ENCODE measurements around the gene DNM3.
"Not testable (repeated sequence)": the region's sequence is repeated elsewhere in the genome, so short reads cannot be mapped to it uniquely, and the experiment has no call there.

DNM3 gene

GRCh38 chr1:172043900-172044299 is 202.6 kb downstream of the DNM3 start:
- no peak for TF ChIP-seq POLR2A (IDR thresholded peaks at IDR 0.05; ENCODE audit: low read length)
- TF ChIP-seq GATA1 (IDR thresholded peaks at IDR 0.05; ENCODE audit: low read depth, low read length) = no peak
- DNase-seq = no peak

GRCh38 chr1:172051898-172052297 is 210.6 kb downstream of the DNM3 start:
- TF ChIP-seq GATA1 (IDR thresholded peaks at IDR 0.05; ENCODE audit: low read depth, low read length) (no peak), POLR2A (IDR thresholded peaks at IDR 0.05; ENCODE audit: low read length) (no peak)
- no peak for DNase-seq

- no peak for DNase-seq
- TF ChIP-seq POLR2A (IDR thresholded peaks at IDR 0.05; ENCODE audit: low read length) (no peak), GATA1 (IDR thresholded peaks at IDR 0.05; ENCODE audit: low read depth, low read length) (no peak)
These were observed 212.9 kb downstream of the DNM3 start for GRCh38 chr1:172054172-172054571.

GRCh38 chr1:172055816-172056419 is 214.6 kb downstream of the DNM3 start:
- not testable (repeated sequence) for DNase-seq

- no peak for DNase-seq
- no peak for TF ChIP-seq GATA1 (IDR thresholded peaks at IDR 0.05; ENCODE audit: low read depth, low read length)
These were observed 227.0 kb downstream of the DNM3 start for GRCh38 chr1:172068334-172068733.

GRCh38 chr1:172069051-172069450 is 227.8 kb downstream of the DNM3 start:
- TF ChIP-seq GATA1 (IDR thresholded peaks at IDR 0.05; ENCODE audit: low read depth, low read length) = no peak
- DNase-seq = no peak

GRCh38 chr1:172069534-172069933 is 228.2 kb downstream of the DNM3 start:
- DNase-seq = no peak
- TF ChIP-seq POLR2A (IDR thresholded peaks at IDR 0.05; ENCODE audit: low read length) (no peak), GATA1 (IDR thresholded peaks at IDR 0.05; ENCODE audit: low read depth, low read length) (no peak)

- no peak for DNase-seq
- no peak for TF ChIP-seq POLR2A (IDR thresholded peaks at IDR 0.05; ENCODE audit: low read length)
These were observed 228.8 kb downstream of the DNM3 start for GRCh38 chr1:172070055-172070454.

- no peak for TF ChIP-seq POLR2A (IDR thresholded peaks at IDR 0.05; ENCODE audit: low read length)
- TF ChIP-seq GATA1 (IDR thresholded peaks at IDR 0.05; ENCODE audit: low read depth, low read length) = no peak
- DNase-seq = no peak
These were observed 230.4 kb downstream of the DNM3 start for GRCh38 chr1:172071746-172072145.

GRCh38 chr1:172079859-172080258 is 238.6 kb downstream of the DNM3 start:
- DNase-seq = not testable (repeated sequence)

- TF ChIP-seq POLR2A (IDR thresholded peaks at IDR 0.05; ENCODE audit: low read length) = no peak
- TF ChIP-seq GATA1 (IDR thresholded peaks at IDR 0.05; ENCODE audit: low read depth, low read length) = no peak
- no peak for DNase-seq
These were observed 241.9 kb downstream of the DNM3 start for GRCh38 chr1:172083191-172083590.

GRCh38 chr1:172084876-172085275 is 243.6 kb downstream of the DNM3 start:
- DNase-seq = no peak
- no peak for TF ChIP-seq POLR2A (IDR thresholded peaks at IDR 0.05; ENCODE audit: low read length)
- no peak for TF ChIP-seq GATA1 (IDR thresholded peaks at IDR 0.05; ENCODE audit: low read depth, low read length)

GRCh38 chr1:172085317-172085716 is 244.0 kb downstream of the DNM3 start:
- no peak for DNase-seq
- TF ChIP-seq POLR2A (IDR thresholded peaks at IDR 0.05; ENCODE audit: low read length) (no peak), GATA1 (IDR thresholded peaks at IDR 0.05; ENCODE audit: low read depth, low read length) (no peak)

- no peak for TF ChIP-seq POLR2A (IDR thresholded peaks at IDR 0.05; ENCODE audit: low read length)
- DNase-seq = no peak
These were observed 244.8 kb downstream of the DNM3 start for GRCh38 chr1:172086137-172086536.

GRCh38 chr1:172088256-172088655 is 247.0 kb downstream of the DNM3 start:
- no peak for DNase-seq
- no peak for TF ChIP-seq POLR2A (IDR thresholded peaks at IDR 0.05; ENCODE audit: low read length)
- no peak for TF ChIP-seq GATA1 (IDR thresholded peaks at IDR 0.05; ENCODE audit: low read depth, low read length)

GRCh38 chr1:172089768-172090510 is 248.6 kb downstream of the DNM3 start:
- DNase-seq = peak; percentile 8 to 14
- no peak for TF ChIP-seq GATA1 (IDR thresholded peaks at IDR 0.05; ENCODE audit: low read depth, low read length)
- TF ChIP-seq POLR2A (IDR thresholded peaks at IDR 0.05; ENCODE audit: low read length) = no peak
